ENCODE measurements around the gene TTBK2.

TTBK2 gene

GRCh38 chr15:42731461-42731860 is 189.1 kb downstream of the TTBK2 start:
- DNase-seq (ENCODE audit: low spot score), result no peak
- no peaks in the 10 kb centered on the region for H3K79me1 ChIP-seq (ENCODE audit: low read depth, low read length)
- H3K4ac ChIP-seq (ENCODE audit: low read length), result no peak overlapping the region
- no peak overlapping the region for H4K91ac ChIP-seq (ENCODE audit: low read depth, low read length, poor library complexity)
- no CpG with 5 or more reads among the region's 6 CpGs for WGBS, 2 donors (ENCODE audit: extremely low coverage in 2 of 2, insufficient read length in 2 of 2, insufficient replicate concordance in 1 of 2)
- no peak overlapping the region for H2BK5ac ChIP-seq (ENCODE audit: low read length)
- no peak overlapping the region for H4K8ac ChIP-seq (ENCODE audit: low read depth, low read length)
- H2AFZ ChIP-seq (ENCODE audit: low read length), result no peak overlapping the region
- peaks cover 3 to 5% of the 10 kb centered on the region in 2 donors for H3K4me1 ChIP-seq (ENCODE audit: control insufficient read depth in 2 of 2, insufficient read depth in 1 of 2, low read depth in 1 of 2, low read length in 2 of 2)
- H2BK12ac ChIP-seq (ENCODE audit: low read length), result no peak overlapping the region
- H3K4me2 ChIP-seq (ENCODE audit: insufficient read depth, low read length, poor library complexity, severe bottlenecking), result no peak overlapping the region
- no peak overlapping the region for H3K14ac ChIP-seq (ENCODE audit: low read length)
- no peak overlapping the region for H3K27ac ChIP-seq (replicated peaks; ENCODE audit: low read length)
- H3K9me3 ChIP-seq (replicated peaks in 1 of 2; ENCODE audit: control insufficient read depth in 2 of 2, insufficient read depth in 1 of 2, low read depth in 1 of 2, low read length in 2 of 2), result no peaks in the 10 kb centered on the region
- H3K4me3 ChIP-seq (ENCODE audit: low read length in 2 of 2), result no peak overlapping the region
- no peak overlapping the region for H2AK5ac ChIP-seq (ENCODE audit: low read depth, low read length)
- no peaks in the 10 kb centered on the region for H3K27me3 ChIP-seq (ENCODE audit: control insufficient read depth in 3 of 3, insufficient read depth in 3 of 3, low read depth in 1 of 3, low read length in 3 of 3)
- H3K36me3 ChIP-seq (replicated peaks in 1 of 2; ENCODE audit: control insufficient read depth in 2 of 2, insufficient read depth in 2 of 2, low read length in 2 of 2), result peaks cover 50 to 93% of the 10 kb centered on the region in 2 donors
- H3K23ac ChIP-seq (ENCODE audit: low read depth, low read length, poor library complexity), result no peak overlapping the region
- no peak overlapping the region for H3K9ac ChIP-seq (ENCODE audit: low read depth, low read length, poor library complexity)
- H2BK15ac ChIP-seq (ENCODE audit: low read length), result no peak overlapping the region
- H2BK120ac ChIP-seq (ENCODE audit: low read depth, low read length), result no peak overlapping the region
- no peak overlapping the region for H3K18ac ChIP-seq (ENCODE audit: low read length)

- Histone ChIP-seq H3K27ac (replicated peaks; ENCODE audit: low read length) (no peak overlapping the region), H3K79me1 (ENCODE audit: low read depth, low read length) (no peaks in the 10 kb centered on the region), H2BK12ac (ENCODE audit: low read length) (no peak overlapping the region), H3K4me1 (ENCODE audit: control insufficient read depth in 2 of 2, insufficient read depth in 1 of 2, low read depth in 1 of 2, low read length in 2 of 2) (peaks cover 0 to 2% of the 10 kb centered on the region in 2 donors), H4K91ac (ENCODE audit: low read depth, low read length, poor library complexity) (no peak overlapping the region), H3K4me2 (ENCODE audit: insufficient read depth, low read length, poor library complexity, severe bottlenecking) (no peak overlapping the region), H2BK5ac (ENCODE audit: low read length) (no peak overlapping the region), H2AFZ (ENCODE audit: low read length) (no peak overlapping the region), H3K23ac (ENCODE audit: low read depth, low read length, poor library complexity) (no peak overlapping the region), H3K18ac (ENCODE audit: low read length) (no peak overlapping the region), H3K27me3 (ENCODE audit: control insufficient read depth in 3 of 3, insufficient read depth in 3 of 3, low read depth in 1 of 3, low read length in 3 of 3) (no peaks in the 10 kb centered on the region), H3K9me3 (replicated peaks in 1 of 2; ENCODE audit: control insufficient read depth in 2 of 2, insufficient read depth in 1 of 2, low read depth in 1 of 2, low read length in 2 of 2) (no peaks in the 10 kb centered on the region), H3K14ac (ENCODE audit: low read length) (no peak overlapping the region), H3K9ac (ENCODE audit: low read depth, low read length, poor library complexity) (no peak overlapping the region), H2BK120ac (ENCODE audit: low read depth, low read length) (no peak overlapping the region), H3K36me3 (replicated peaks in 1 of 2; ENCODE audit: control insufficient read depth in 2 of 2, insufficient read depth in 2 of 2, low read length in 2 of 2) (peaks cover 54 to 98% of the 10 kb centered on the region in 2 donors), H2BK15ac (ENCODE audit: low read length) (no peak overlapping the region), H3K4me3 (ENCODE audit: low read length in 2 of 2) (no peak overlapping the region), H3K4ac (ENCODE audit: low read length) (no peak overlapping the region), H2AK5ac (ENCODE audit: low read depth, low read length) (no peak overlapping the region), H4K8ac (ENCODE audit: low read depth, low read length) (no peak overlapping the region)
- no CpG with 5 or more reads among the region's 14 CpGs for WGBS, 2 donors (ENCODE audit: extremely low coverage in 2 of 2, insufficient read length in 2 of 2, insufficient replicate concordance in 1 of 2)
- DNase-seq (ENCODE audit: low spot score), result no peak
Measured at GRCh38 chr15:42730536-42730935, 190.0 kb downstream of the TTBK2 start.

DNA sequence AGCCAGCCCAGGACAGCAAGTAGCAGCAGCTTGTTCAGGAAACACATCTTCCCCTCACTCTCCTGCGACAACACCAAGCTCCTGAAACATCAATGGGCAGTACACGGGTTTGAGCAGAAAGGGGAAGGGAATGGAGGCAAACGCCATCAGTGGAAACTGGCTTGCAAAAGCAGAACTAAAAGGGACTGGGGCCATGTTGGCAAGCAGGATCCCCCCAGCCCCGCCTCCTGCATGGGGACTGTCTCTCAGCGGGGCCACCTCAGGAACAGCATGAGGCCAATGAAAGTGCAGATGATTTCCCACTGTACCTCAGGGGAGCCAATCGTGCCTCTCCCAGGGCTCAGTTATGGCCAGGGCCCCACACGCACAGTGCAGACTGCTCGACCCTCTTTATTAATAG is 190.4 kb downstream of the TTBK2 start:
- Histone ChIP-seq H2BK120ac (ENCODE audit: low read depth, low read length) (no peak overlapping the region), H3K4ac (ENCODE audit: low read length) (no peak overlapping the region), H3K4me3 (ENCODE audit: low read length in 2 of 2) (no peak overlapping the region), H2AFZ (ENCODE audit: low read length) (no peak overlapping the region), H3K18ac (ENCODE audit: low read length) (no peak overlapping the region), H2AK5ac (ENCODE audit: low read depth, low read length) (no peak overlapping the region), H3K27ac (replicated peaks; ENCODE audit: low read length) (no peak overlapping the region), H3K4me1 (ENCODE audit: control insufficient read depth in 2 of 2, insufficient read depth in 1 of 2, low read depth in 1 of 2, low read length in 2 of 2) (peaks cover 0 to 2% of the 10 kb centered on the region in 2 donors), H2BK15ac (ENCODE audit: low read length) (no peak overlapping the region), H3K4me2 (ENCODE audit: insufficient read depth, low read length, poor library complexity, severe bottlenecking) (no peak overlapping the region), H3K23ac (ENCODE audit: low read depth, low read length, poor library complexity) (peak overlapping the region; percentile 46), H3K36me3 (replicated peaks in 1 of 2; ENCODE audit: control insufficient read depth in 2 of 2, insufficient read depth in 2 of 2, low read length in 2 of 2) (peaks cover 52 to 98% of the 10 kb centered on the region in 2 donors), H4K8ac (ENCODE audit: low read depth, low read length) (no peak overlapping the region), H3K79me1 (ENCODE audit: low read depth, low read length) (no peaks in the 10 kb centered on the region), H3K9ac (ENCODE audit: low read depth, low read length, poor library complexity) (no peak overlapping the region), H4K91ac (ENCODE audit: low read depth, low read length, poor library complexity) (no peak overlapping the region), H2BK5ac (ENCODE audit: low read length) (no peak overlapping the region), H3K27me3 (ENCODE audit: control insufficient read depth in 3 of 3, insufficient read depth in 3 of 3, low read depth in 1 of 3, low read length in 3 of 3) (no peaks in the 10 kb centered on the region), H3K9me3 (replicated peaks in 1 of 2; ENCODE audit: control insufficient read depth in 2 of 2, insufficient read depth in 1 of 2, low read depth in 1 of 2, low read length in 2 of 2) (no peaks in the 10 kb centered on the region), H2BK12ac (ENCODE audit: low read length) (no peak overlapping the region), H3K14ac (ENCODE audit: low read length) (no peak overlapping the region)
- DNase-seq (ENCODE audit: low spot score), result no peak
- WGBS, 2 donors (ENCODE audit: extremely low coverage in 2 of 2, insufficient read length in 2 of 2, insufficient replicate concordance in 1 of 2), result no CpG with 5 or more reads among the region's 8 CpGs

DNA sequence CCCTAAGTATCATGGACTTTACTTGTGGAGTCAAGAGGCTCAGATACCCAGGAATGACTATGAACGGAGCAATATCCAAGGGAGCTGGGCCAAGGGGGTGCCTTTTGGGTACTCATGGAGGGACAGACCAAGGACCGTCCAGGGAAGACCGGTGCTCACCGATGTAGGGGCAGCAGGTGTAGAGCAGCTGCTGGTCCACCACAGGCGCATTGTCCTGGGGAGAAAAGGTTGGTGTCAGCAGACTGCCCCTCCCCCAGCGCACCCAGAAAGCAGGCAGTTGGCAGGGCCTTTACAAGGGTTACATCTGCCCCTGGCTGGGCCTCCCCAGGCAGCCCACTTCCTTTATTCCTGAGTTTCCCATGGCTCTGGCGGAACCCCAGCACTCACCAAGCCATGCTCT is 191.2 kb downstream of the TTBK2 start:
- Histone ChIP-seq H2BK15ac (ENCODE audit: low read length) (no peak overlapping the region), H2BK120ac (ENCODE audit: low read depth, low read length) (no peak overlapping the region), H3K27me3 (ENCODE audit: control insufficient read depth in 3 of 3, insufficient read depth in 3 of 3, low read depth in 1 of 3, low read length in 3 of 3) (no peaks in the 10 kb centered on the region), H3K18ac (ENCODE audit: low read length) (no peak overlapping the region), H3K79me1 (ENCODE audit: low read depth, low read length) (no peaks in the 10 kb centered on the region), H3K4me1 (ENCODE audit: control insufficient read depth in 2 of 2, insufficient read depth in 1 of 2, low read depth in 1 of 2, low read length in 2 of 2) (peaks cover 0 to 2% of the 10 kb centered on the region in 2 donors), H3K4ac (ENCODE audit: low read length) (no peak overlapping the region), H3K9ac (ENCODE audit: low read depth, low read length, poor library complexity) (no peak overlapping the region), H2BK5ac (ENCODE audit: low read length) (no peak overlapping the region), H4K8ac (ENCODE audit: low read depth, low read length) (no peak overlapping the region), H3K9me3 (replicated peaks in 1 of 2; ENCODE audit: control insufficient read depth in 2 of 2, insufficient read depth in 1 of 2, low read depth in 1 of 2, low read length in 2 of 2) (no peaks in the 10 kb centered on the region), H3K23ac (ENCODE audit: low read depth, low read length, poor library complexity) (peak overlapping the region; percentile 31), H3K4me3 (ENCODE audit: low read length in 2 of 2) (no peak overlapping the region), H3K36me3 (replicated peaks in 1 of 2; ENCODE audit: control insufficient read depth in 2 of 2, insufficient read depth in 2 of 2, low read length in 2 of 2) (peaks cover 53 to 98% of the 10 kb centered on the region in 2 donors), H4K91ac (ENCODE audit: low read depth, low read length, poor library complexity) (no peak overlapping the region), H3K4me2 (ENCODE audit: insufficient read depth, low read length, poor library complexity, severe bottlenecking) (no peak overlapping the region), H3K27ac (replicated peaks; ENCODE audit: low read length) (no peak overlapping the region), H3K14ac (ENCODE audit: low read length) (no peak overlapping the region), H2BK12ac (ENCODE audit: low read length) (no peak overlapping the region), H2AFZ (ENCODE audit: low read length) (no peak overlapping the region), H2AK5ac (ENCODE audit: low read depth, low read length) (no peak overlapping the region)
- no peak for DNase-seq (ENCODE audit: low spot score)
- WGBS, 2 donors (ENCODE audit: extremely low coverage in 2 of 2, insufficient read length in 2 of 2, insufficient replicate concordance in 1 of 2), result no CpG with 5 or more reads among the region's 7 CpGs

Measured in neuronal stem cell (in vitro differentiated cells).